Measurements from ENCODE around the gene OSBPL2. TPM values are rescaled to one million over a fixed set of nuclear protein-coding genes. Genes with fewer than 3 reads are reported as not detected.

OSBPL2 gene
- total and polyA plus RNA-seq, 2 donors (not counting 1 experiment from before 2014, with no cell fraction given): 28.1 to 74.3 TPM

GRCh38 chr20:62202083-62202395 is 36.3 kb upstream of the OSBPL2 start:
- no peak for ATAC-seq (ENCODE audit: low read depth)
- Histone ChIP-seq H3K36me3 (replicated peaks in 1 of 2; ENCODE audit: control extremely low read depth in 1 of 2, control insufficient read depth in 1 of 2, extremely low read depth in 1 of 2, insufficient read depth in 2 of 2, low read length in 1 of 2) (peaks cover 0 to 22% of the 10 kb centered on the region in 2 experiments), H4K20me1 (ENCODE audit: control insufficient read depth, insufficient read depth, low read length, poor library complexity, severe bottlenecking) (peaks cover 5% of the 10 kb centered on the region), H3K4me2 (replicated peaks; ENCODE audit: low read depth, low read length, poor library complexity, severe bottlenecking) (peak overlapping the region; percentile 71), H3K4me1 (ENCODE audit: control insufficient read depth in 2 of 2, insufficient read depth in 2 of 2, low read length in 2 of 2) (peaks cover 24 to 28% of the 10 kb centered on the region in 2 donors), H3K9me3 (ENCODE audit: control extremely low read depth in 1 of 3, control insufficient read depth in 2 of 3, insufficient read depth in 1 of 3, low read length in 2 of 3) (no peaks in the 10 kb centered on the region), H2AFZ (ENCODE audit: insufficient read depth, low read depth, low read length, poor library complexity, severe bottlenecking) (no peak overlapping the region), H3K4me3 (ENCODE audit: control extremely low read depth in 1 of 5, extremely low read depth in 1 of 5, insufficient read depth in 1 of 5, low read depth in 2 of 5, low read length in 4 of 5) (no peak overlapping the region), H3K79me2 (ENCODE audit: control insufficient read depth, insufficient read depth, low read length) (peaks cover 3% of the 10 kb centered on the region), H3K27me3 (replicated peaks in 1 of 4; ENCODE audit: control extremely low read depth in 1 of 4, control insufficient read depth in 3 of 4, insufficient read depth in 4 of 4, low read length in 3 of 4) (no peaks in the 10 kb centered on the region), H3K9ac (ENCODE audit: low read length) (no peak overlapping the region), H3K27ac (ENCODE audit: low read length in 2 of 2) (no peak overlapping the region)
- no peak for DNase-seq
- Mint-ChIP-seq H3K4me1 (peaks cover 32% of the 10 kb centered on the region), H3K27me3 (no peaks in the 10 kb centered on the region), H3K27ac (peak overlapping the region; percentile 83), H3K4me3 (peak overlapping the region; percentile 80), H3K9me3 (ENCODE audit: insufficient read depth) (no peaks in the 10 kb centered on the region)
- POLR2A ChIA-PET: no interaction called here
- intact Hi-C loops (cut with micrococcal nuclease): no loop called here
- TF ChIP-seq, protein P1, sequence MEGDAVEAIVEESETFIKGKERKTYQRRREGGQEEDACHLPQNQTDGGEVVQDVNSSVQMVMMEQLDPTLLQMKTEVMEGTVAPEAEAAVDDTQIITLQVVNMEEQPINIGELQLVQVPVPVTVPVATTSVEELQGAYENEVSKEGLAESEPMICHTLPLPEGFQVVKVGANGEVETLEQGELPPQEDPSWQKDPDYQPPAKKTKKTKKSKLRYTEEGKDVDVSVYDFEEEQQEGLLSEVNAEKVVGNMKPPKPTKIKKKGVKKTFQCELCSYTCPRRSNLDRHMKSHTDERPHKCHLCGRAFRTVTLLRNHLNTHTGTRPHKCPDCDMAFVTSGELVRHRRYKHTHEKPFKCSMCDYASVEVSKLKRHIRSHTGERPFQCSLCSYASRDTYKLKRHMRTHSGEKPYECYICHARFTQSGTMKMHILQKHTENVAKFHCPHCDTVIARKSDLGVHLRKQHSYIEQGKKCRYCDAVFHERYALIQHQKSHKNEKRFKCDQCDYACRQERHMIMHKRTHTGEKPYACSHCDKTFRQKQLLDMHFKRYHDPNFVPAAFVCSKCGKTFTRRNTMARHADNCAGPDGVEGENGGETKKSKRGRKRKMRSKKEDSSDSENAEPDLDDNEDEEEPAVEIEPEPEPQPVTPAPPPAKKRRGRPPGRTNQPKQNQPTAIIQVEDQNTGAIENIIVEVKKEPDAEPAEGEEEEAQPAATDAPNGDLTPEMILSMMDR (IDR thresholded peaks at IDR 0.05): no peak
- no peak for TF ChIP-seq EZH2 (IDR thresholded peaks at IDR 0.05; ENCODE audit: borderline replicate concordance, insufficient read depth, low read depth, low read length, poor library complexity, severe bottlenecking)
- CTCF ChIA-PET: no interaction called here
- 39% methylated on average over 3 of the region's 5 CpGs for WGBS (ENCODE audit: insufficient coverage)

- Mint-ChIP-seq H3K27ac (no peak overlapping the region), H3K4me3 (peak overlapping the region; percentile 7), H3K9me3 (ENCODE audit: insufficient read depth) (no peaks in the 10 kb centered on the region), H3K4me1 (peaks cover 32% of the 10 kb centered on the region), H3K27me3 (no peaks in the 10 kb centered on the region)
- TF ChIP-seq, protein P1 (IDR thresholded peaks at IDR 0.05): no peak
- TF ChIP-seq EZH2 (IDR thresholded peaks at IDR 0.05; ENCODE audit: borderline replicate concordance, insufficient read depth, low read depth, low read length, poor library complexity, severe bottlenecking): no peak
- peaks cover 5% of the 10 kb centered on the region for H4K20me1 ChIP-seq (ENCODE audit: control insufficient read depth, insufficient read depth, low read length, poor library complexity, severe bottlenecking)
- H3K36me3 ChIP-seq (replicated peaks in 1 of 2; ENCODE audit: control extremely low read depth in 1 of 2, control insufficient read depth in 1 of 2, extremely low read depth in 1 of 2, insufficient read depth in 2 of 2, low read length in 1 of 2): peaks cover 0 to 18% of the 10 kb centered on the region in 2 experiments
- H3K9ac ChIP-seq (ENCODE audit: low read length): no peak overlapping the region
- ATAC-seq (ENCODE audit: low read depth) (no peak), DNase-seq (no peak)
- POLR2A ChIA-PET: no interaction called here
- H2AFZ ChIP-seq (ENCODE audit: insufficient read depth, low read depth, low read length, poor library complexity, severe bottlenecking): no peak overlapping the region
- intact Hi-C loops (cut with micrococcal nuclease): no loop called here
- H3K9me3 ChIP-seq (ENCODE audit: control extremely low read depth in 1 of 3, control insufficient read depth in 2 of 3, insufficient read depth in 1 of 3, low read length in 2 of 3): no peaks in the 10 kb centered on the region
- H3K27me3 ChIP-seq (replicated peaks in 1 of 4; ENCODE audit: control extremely low read depth in 1 of 4, control insufficient read depth in 3 of 4, insufficient read depth in 4 of 4, low read length in 3 of 4): no peaks in the 10 kb centered on the region
- H3K4me3 ChIP-seq (ENCODE audit: control extremely low read depth in 1 of 5, extremely low read depth in 1 of 5, insufficient read depth in 1 of 5, low read depth in 2 of 5, low read length in 4 of 5): no peak overlapping the region
- peaks cover 24 to 28% of the 10 kb centered on the region in 2 donors for H3K4me1 ChIP-seq (ENCODE audit: control insufficient read depth in 2 of 2, insufficient read depth in 2 of 2, low read length in 2 of 2)
- H3K79me2 ChIP-seq (ENCODE audit: control insufficient read depth, insufficient read depth, low read length): peaks cover 3% of the 10 kb centered on the region
- 85% methylated on average over 15 of the region's 23 CpGs for WGBS (ENCODE audit: insufficient coverage)
- no peak overlapping the region for H3K4me2 ChIP-seq (replicated peaks; ENCODE audit: low read depth, low read length, poor library complexity, severe bottlenecking)
- CTCF ChIA-PET: no interaction called here
- H3K27ac ChIP-seq (ENCODE audit: low read length in 2 of 2): no peak overlapping the region
Measured at GRCh38 chr20:62202676-62203377, 35.5 kb upstream of the OSBPL2 start.
